Gastroesophageal sphincter (tissue), 4 donors: ENCODE measurements around the gene PSME3IP1. TPM values are rescaled to one million over a fixed set of nuclear protein-coding genes. Genes with fewer than 3 reads are reported as not detected.
"Not testable (repeated sequence)": the region's sequence is repeated elsewhere in the genome, so short reads cannot be mapped to it uniquely, and the experiment has no call there.

Experiments used
- ATAC-seq: fragments of 150-250 bp; one replicate; pipeline ENCODE4 v1.9.1; 2016; ENCODE audit warnings: mild to moderate bottlenecking, moderate library complexity
- H3K27ac ChIP-seq, 4 donors: fragments of 200-600 bp; sonication (generic) in 3 of 4; 1 replicate in 3 of 4; 2 replicates in 1 of 4; pipeline ENCODE4 v1.5.1; 2016 to 2019
- H3K27me3 ChIP-seq: fragments of 200-600 bp; sonication (generic); one replicate; pipeline ENCODE4 v1.5.1; 2019
- H3K36me3 ChIP-seq, 2 donors: fragments of 200-600 bp; sonication (generic); one replicate each; pipeline ENCODE4 v1.5.1; 2019; ENCODE audit warnings: control low read depth in 1 of 2
- H3K4me1 ChIP-seq, 3 donors: fragments of 200-600 bp; sonication (generic); 1 replicate in 2 of 3; 2 replicates in 1 of 3; pipeline ENCODE4 v1.5.1; 2016 to 2019; ENCODE audit warnings: control low read depth in 2 of 3
- H3K4me3 ChIP-seq, 2 donors: fragments of 200-600 bp; sonication (generic); one replicate each; pipeline ENCODE4 v1.5.1; 2019; ENCODE audit warnings: mild to moderate bottlenecking in 1 of 2, moderate library complexity in 1 of 2
- H3K9me3 ChIP-seq, 3 donors: fragments of 200-600 bp; sonication (generic); one replicate each; pipeline ENCODE4 v1.5.1; 2017 to 2019; ENCODE audit warnings: control low read depth in 2 of 3
- CTCF ChIP-seq, 4 experiments: fragments of 200-600 bp in 2 of 4; fragments of 450-650 bp in 2 of 4; sonication (generic) in 1 of 4; IDR thresholded peaks; one replicate each; pipeline ENCODE4 v1.5.1; 2017 to 2019; ENCODE audit warnings: antibody characterized with exemption in 4 of 4, mild to moderate bottlenecking in 2 of 4, moderate library complexity in 2 of 4
- EP300 ChIP-seq: sonication (generic); formaldehyde crosslinking; IDR thresholded peaks from one replicate; pipeline ENCODE4 v1.6.1; 2017; ENCODE audit warnings: antibody characterized with exemption, mild to moderate bottlenecking
- POLR2A ChIP-seq, 2 donors: fragments of 450-650 bp; IDR thresholded peaks; one replicate each; pipeline ENCODE4 v1.6.1; 2017; ENCODE audit warnings: antibody characterized with exemption in 2 of 2, mild to moderate bottlenecking in 2 of 2, moderate library complexity in 1 of 2
- POLR2AphosphoS5 ChIP-seq: sonication (generic); formaldehyde crosslinking; IDR thresholded peaks from one replicate; pipeline ENCODE4 v1.6.1; 2017; ENCODE audit warnings: antibody characterized with exemption
- WGBS, 2 donors: methylation state at CpG; one replicate each; pipeline ENCODE4 v1.1.5; 2018; ENCODE audit warnings: low coverage in 1 of 2; 5-methylcytosine and 5-hydroxymethylcytosine counted together
- total RNA-seq, 4 donors: library from RNA; depleted of rRNA; stranded (reverse); fragments of >200 nt; gene quantifications; one replicate each; pipeline ENCODE4 v1.1.0, GENCODE V29; 2016

PSME3IP1 gene
- total RNA-seq, 4 donors from 2014 or later, result 54.9 to 80.7 (median 68.1) TPM

GRCh38 chr16:57191056-57191571 is 5.3 kb upstream of the PSME3IP1 start:
- WGBS, 2 donors, result 59 to 66% methylated on average over 3 of the region's 3 CpGs
- ATAC-seq, result no peak
- TF ChIP-seq EP300 (no peak), CTCF (IDR thresholded peaks at IDR 0.05) (no peak), POLR2AphosphoS5 (no peak), POLR2A (IDR thresholded peaks at IDR 0.05) (no peak)
- H3K27ac ChIP-seq, result peak overlapping the region in 1 of 4 donors; percentile 6
- no peaks in the 10 kb centered on the region for H3K27me3 ChIP-seq
- peaks cover 10 to 87% (median 27%) of the 10 kb centered on the region in 3 donors for H3K4me1 ChIP-seq
- H3K36me3 ChIP-seq, result no peaks in the 10 kb centered on the region
- H3K4me3 ChIP-seq, result no peak overlapping the region
- H3K9me3 ChIP-seq, result no peaks in the 10 kb centered on the region

DNA sequence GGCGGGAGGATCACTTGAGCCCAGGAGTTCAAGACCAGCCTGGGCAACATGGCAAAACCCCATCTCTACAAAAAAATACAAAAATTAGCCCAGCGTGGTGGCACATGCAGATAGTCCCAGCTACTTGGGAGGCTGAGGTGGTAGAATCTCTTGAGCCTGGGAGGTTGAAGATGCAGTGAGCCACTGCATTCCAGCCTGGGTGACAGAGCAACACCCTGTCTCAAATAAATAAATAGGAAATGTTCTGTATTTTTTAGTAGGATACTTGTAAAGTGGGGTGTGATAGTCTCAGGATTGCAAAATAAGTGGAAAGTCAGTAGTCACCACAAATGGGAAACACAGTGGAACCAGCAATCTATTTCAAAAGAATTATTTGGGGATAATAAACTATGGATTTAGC is 4.3 kb upstream of the PSME3IP1 start:
- Histone ChIP-seq H3K27ac (no peak overlapping the region), H3K9me3 (no peaks in the 10 kb centered on the region), H3K4me3 (no peak overlapping the region), H3K27me3 (no peaks in the 10 kb centered on the region), H3K36me3 (no peaks in the 10 kb centered on the region), H3K4me1 (peaks cover 10 to 82% (median 24%) of the 10 kb centered on the region in 3 donors)
- no peak for ATAC-seq
- TF ChIP-seq EP300, result no peak
- TF ChIP-seq CTCF (IDR thresholded peaks at IDR 0.05), result no peak
- no peak for TF ChIP-seq POLR2AphosphoS5
- no peak for TF ChIP-seq POLR2A (IDR thresholded peaks at IDR 0.05)
- 90 to 100% methylated on average over 1 to 2 of the region's 2 CpGs for WGBS, 2 donors

DNA sequence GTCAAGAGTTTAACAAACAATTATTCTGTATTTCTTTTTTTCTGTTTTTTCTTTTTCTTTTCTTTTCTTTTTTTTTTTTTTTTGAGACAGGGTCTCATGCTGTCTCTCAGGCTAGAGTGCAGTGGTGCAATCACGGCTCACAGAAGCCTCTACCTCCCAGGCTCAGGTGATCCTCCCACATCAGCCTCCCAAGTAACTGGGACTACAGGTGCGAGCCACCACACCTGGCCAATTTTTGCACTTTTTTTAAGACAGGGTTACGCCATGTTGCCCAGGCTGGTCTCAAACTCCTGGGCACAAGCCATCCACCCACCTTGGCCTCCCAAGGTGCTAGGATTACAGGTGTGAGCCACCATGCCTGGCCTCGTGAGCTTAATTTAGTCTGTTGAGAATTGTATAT is 3.7 kb upstream of the PSME3IP1 start:
- not testable (repeated sequence) for H3K4me3 ChIP-seq, ATAC-seq, H3K36me3 ChIP-seq, H3K27ac ChIP-seq, H3K27me3 ChIP-seq, H3K9me3 ChIP-seq
- peaks cover 6 to 82% (median 23%) of the 10 kb centered on the region in 3 donors for H3K4me1 ChIP-seq
- 100% methylated on average over 2 to 3 of the region's 4 CpGs for WGBS, 2 donors

GRCh38 chr16:57188711-57189002 is 2.8 kb upstream of the PSME3IP1 start:
- peaks cover 3 to 77% (median 16%) of the 10 kb centered on the region in 3 donors for H3K4me1 ChIP-seq
- H3K27me3 ChIP-seq, result no peaks in the 10 kb centered on the region
- no peak for ATAC-seq
- no peaks in the 10 kb centered on the region for H3K9me3 ChIP-seq
- TF ChIP-seq POLR2AphosphoS5 (no peak), POLR2A (IDR thresholded peaks at IDR 0.05) (no peak), EP300 (no peak), CTCF (IDR thresholded peaks at IDR 0.05) (no peak)
- no peak overlapping the region for H3K4me3 ChIP-seq
- H3K36me3 ChIP-seq, result no peaks in the 10 kb centered on the region
- 91 to 97% methylated on average over 4 to 5 of the region's 9 CpGs for WGBS, 2 donors
- H3K27ac ChIP-seq, result no peak overlapping the region

GRCh38 chr16:57187902-57188710 is 2.3 kb upstream of the PSME3IP1 start:
- H3K4me3 ChIP-seq, result peak overlapping the region; percentile 44 to 94
- peaks cover 1 to 78% (median 15%) of the 10 kb centered on the region in 3 donors for H3K4me1 ChIP-seq
- WGBS, 2 donors, result 74 to 82% methylated on average over 15 to 17 of the region's 18 CpGs

More at GRCh38 chr16:57187902-57188710, 2.3 kb upstream of the PSME3IP1 start:
- not testable (repeated sequence) for ATAC-seq, H3K27me3 ChIP-seq, H3K9me3 ChIP-seq, H3K36me3 ChIP-seq
- H3K27ac ChIP-seq, result peak overlapping the region in 3 of 4 donors; percentile 97
